ENCODE data around the gene TFB1M.
"Not testable (repeated sequence)": the region's sequence is repeated elsewhere in the genome, so short reads cannot be mapped to it uniquely, and the experiment has no call there.

TFB1M gene

DNA sequence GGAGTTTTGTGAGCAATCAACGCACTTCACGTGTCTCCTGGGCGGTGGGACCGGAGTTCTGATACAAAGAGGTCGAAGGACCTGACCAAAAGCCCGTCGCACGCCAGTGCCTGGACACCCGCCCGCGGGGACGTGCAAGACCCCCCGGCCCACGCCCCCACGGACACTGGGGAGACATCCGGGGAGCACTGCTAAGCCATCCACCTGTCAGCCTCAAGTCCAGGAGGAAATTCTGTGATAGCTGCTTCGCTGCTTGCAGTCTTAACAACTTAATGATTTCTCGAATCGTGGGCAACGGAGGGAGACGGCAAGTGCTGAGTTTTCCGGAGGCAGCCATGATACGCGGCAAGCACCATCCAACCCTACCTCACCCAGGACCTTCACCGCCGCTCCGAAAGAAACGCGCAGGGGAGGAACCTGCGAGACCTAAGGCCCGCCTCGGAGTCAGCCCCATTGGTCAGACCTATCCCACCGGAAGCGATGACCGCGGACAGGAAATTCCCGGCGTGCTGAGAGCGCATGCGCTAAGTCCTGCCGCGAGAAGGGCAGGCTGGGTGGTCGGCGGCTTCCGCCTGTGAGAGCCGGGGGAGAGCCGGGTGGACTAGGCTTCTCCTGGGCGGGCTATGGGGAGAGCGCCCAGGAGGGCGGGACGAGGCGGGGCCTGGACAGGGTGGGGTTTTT is at the start of gene TFB1M:
Gene TFB1M, minus strand, starts transcription at position 393 of the 681 bp plus-strand sequence. Its CDS starts 56 bp downstream, at position 337.
- peak; percentile 86 for TF ChIP-seq POLR2A (IDR thresholded peaks at IDR 0.05; ENCODE audit: low read depth, low read length)
- DNase-seq (ENCODE audit: insufficient read length, low spot score) (peak; percentile 46), FAIRE-seq (peak; percentile 95)

- FAIRE-seq: not testable (repeated sequence)
Observed at GRCh38 chr6:155364021-155364420, 49.7 kb upstream of the TFB1M start.

DNA sequence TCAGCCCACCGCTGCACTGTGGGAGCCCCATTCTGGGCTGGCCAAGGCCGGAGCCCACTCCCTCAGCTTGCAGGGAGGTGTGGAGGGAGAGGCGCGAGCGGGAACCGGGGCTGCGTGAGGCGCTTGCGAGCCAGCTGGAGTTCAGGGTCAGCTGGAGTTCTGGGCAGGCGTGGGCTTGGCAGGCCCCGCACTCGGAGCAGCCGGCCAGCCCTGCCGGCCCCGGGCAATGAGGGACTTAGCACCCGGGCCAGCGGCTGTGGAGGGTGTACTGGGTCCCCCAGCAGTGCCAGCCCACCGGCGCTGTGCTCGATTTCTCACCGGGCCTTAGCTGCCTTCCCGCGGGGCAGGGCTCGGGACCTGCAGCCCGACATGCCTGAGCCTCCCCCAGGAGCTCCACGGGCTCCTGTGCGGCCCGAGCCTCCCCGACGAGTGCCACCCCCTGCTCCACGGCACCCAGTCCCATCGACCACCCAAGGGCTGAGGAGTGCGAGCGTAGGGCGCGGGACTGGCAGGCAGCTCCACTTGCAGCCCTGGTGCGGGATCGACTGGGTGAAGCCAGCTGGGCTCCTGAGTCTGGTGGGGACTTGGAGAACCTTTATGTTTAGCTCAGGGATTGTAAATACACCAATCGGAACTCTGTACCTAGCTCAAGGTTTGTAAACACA is 48.8 kb upstream of the TFB1M start:
- DNase-seq (ENCODE audit: insufficient read length, low spot score); FAIRE-seq: not testable (repeated sequence)

More at GRCh38 chr6:155364021-155364420, 49.7 kb upstream of the TFB1M start:
- DNase-seq (ENCODE audit: insufficient read length, low spot score): not testable (repeated sequence)

- no peak for TF ChIP-seq POLR2A (IDR thresholded peaks at IDR 0.05; ENCODE audit: low read depth, low read length)
- DNase-seq (ENCODE audit: insufficient read length, low spot score) (no peak), FAIRE-seq (no peak)
Observed at GRCh38 chr6:155354167-155354566, 39.9 kb upstream of the TFB1M start.

GRCh38 chr6:155352811-155353210 is 38.5 kb upstream of the TFB1M start:
- TF ChIP-seq POLR2A (IDR thresholded peaks at IDR 0.05; ENCODE audit: low read depth, low read length): no peak
- DNase-seq (ENCODE audit: insufficient read length, low spot score) (no peak), FAIRE-seq (no peak)

GRCh38 chr6:155352130-155352420 is 37.8 kb upstream of the TFB1M start:
- DNase-seq (ENCODE audit: insufficient read length, low spot score): no peak
- no peak for FAIRE-seq
- TF ChIP-seq POLR2A (IDR thresholded peaks at IDR 0.05; ENCODE audit: low read depth, low read length): no peak

GRCh38 chr6:155351273-155352129 is 37.2 kb upstream of the TFB1M start:
- no peak for TF ChIP-seq POLR2A (IDR thresholded peaks at IDR 0.05; ENCODE audit: low read depth, low read length)
- DNase-seq (ENCODE audit: insufficient read length, low spot score) (no peak), FAIRE-seq (no peak)

GRCh38 chr6:155349956-155350355 is 35.7 kb upstream of the TFB1M start:
- no peak for DNase-seq (ENCODE audit: insufficient read length, low spot score)
- FAIRE-seq: no peak

GRCh38 chr6:155349129-155349528 is 34.8 kb upstream of the TFB1M start:
- no peak for TF ChIP-seq POLR2A (IDR thresholded peaks at IDR 0.05; ENCODE audit: low read depth, low read length)
- DNase-seq (ENCODE audit: insufficient read length, low spot score) (no peak), FAIRE-seq (no peak)

More at GRCh38 chr6:155349956-155350355, 35.7 kb upstream of the TFB1M start:
- TF ChIP-seq POLR2A (IDR thresholded peaks at IDR 0.05; ENCODE audit: low read depth, low read length): no peak

GRCh38 chr6:155347800-155348199 is 33.5 kb upstream of the TFB1M start:
- FAIRE-seq: no peak
- no peak for DNase-seq (ENCODE audit: insufficient read length, low spot score)
- no peak for TF ChIP-seq POLR2A (IDR thresholded peaks at IDR 0.05; ENCODE audit: low read depth, low read length)

- TF ChIP-seq POLR2A (IDR thresholded peaks at IDR 0.05; ENCODE audit: low read depth, low read length): no peak
- no peak for DNase-seq (ENCODE audit: insufficient read length, low spot score)
- no peak for FAIRE-seq
Observed at GRCh38 chr6:155346957-155347356, 32.7 kb upstream of the TFB1M start.

DNA sequence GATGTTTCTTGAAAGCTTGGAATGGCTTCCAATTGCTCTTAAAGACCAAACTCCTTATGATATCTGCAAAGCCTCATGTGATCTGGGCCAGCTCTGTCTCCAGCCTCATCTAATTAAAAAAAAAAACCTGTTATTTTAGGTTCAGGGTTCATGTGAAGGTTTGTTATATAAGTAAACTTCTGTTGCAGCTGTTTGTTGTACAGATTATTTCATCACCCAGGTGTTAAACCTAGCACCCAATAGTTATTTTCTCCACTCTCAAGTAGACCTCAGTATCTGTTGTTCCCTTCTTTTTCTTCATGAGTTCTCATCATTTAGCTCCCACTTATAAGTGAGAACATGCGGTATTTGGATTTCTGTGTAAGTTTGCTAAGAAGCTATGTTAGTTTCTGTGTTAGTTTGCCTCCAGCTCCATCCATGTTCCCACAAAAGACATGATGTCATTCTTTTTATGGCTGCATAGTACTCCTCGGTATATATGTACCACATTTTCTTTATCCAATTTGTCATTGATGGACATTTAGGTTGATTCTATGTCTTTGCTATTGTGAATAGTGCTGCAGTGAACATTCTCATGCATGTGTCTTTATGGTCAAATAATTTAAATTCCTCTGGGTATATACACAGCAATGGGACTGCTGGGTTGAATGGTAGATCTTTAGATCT is 30.2 kb upstream of the TFB1M start:
- DNase-seq (ENCODE audit: insufficient read length, low spot score): no peak
- TF ChIP-seq POLR2A (IDR thresholded peaks at IDR 0.05; ENCODE audit: low read depth, low read length): no peak
- no peak for FAIRE-seq

DNA sequence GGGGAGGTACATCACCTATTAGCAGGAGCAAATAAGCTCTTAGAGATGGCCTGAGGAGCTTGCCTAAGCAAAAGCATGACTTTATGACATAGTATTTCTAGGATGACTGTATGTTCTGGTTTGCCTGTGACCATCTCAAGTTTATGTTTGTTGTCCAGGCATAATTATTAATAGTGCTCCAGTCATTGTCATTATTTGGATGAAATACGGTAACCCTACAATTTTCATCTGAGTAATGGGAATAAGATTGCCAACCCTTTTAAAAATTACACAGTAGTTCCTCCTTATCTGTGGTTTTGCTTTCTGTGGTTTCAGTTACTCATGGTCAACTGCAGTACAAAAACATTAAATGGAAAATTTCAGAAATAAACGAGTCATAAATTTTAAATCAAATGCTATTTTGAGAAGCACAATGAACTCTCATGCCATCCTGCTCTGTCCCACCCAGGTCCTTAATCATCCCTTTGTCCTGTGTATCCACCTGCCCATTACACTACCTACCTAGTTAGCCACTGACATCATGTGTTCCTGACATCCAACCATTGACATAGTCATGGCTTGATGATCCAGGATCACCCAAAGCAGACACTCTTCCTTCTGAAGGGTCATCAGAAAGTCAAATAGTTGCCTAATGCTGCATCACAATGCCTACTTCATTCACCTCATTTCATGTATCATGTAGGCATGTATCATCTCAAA is 27.0 kb upstream of the TFB1M start:
- DNase-seq (ENCODE audit: insufficient read length, low spot score): no peak
- no peak for FAIRE-seq
- TF ChIP-seq POLR2A (IDR thresholded peaks at IDR 0.05; ENCODE audit: low read depth, low read length): no peak
